KOPT-K1 (cell line): ENCODE results near the gene GULP1.

Source experiments
- H3K27ac ChIP-seq: fragments of 200-600 bp; sonication (generic); 2 replicates; pipeline ENCODE4 v1.5.1; 2016; ENCODE audit warnings: antibody characterized with exemption, mild to moderate bottlenecking, low read depth, low read length; ENCODE audit not compliant: poor library complexity, severe bottlenecking
- H3K36me3 ChIP-seq: fragments of 200-600 bp; sonication (generic); 2 replicates; pipeline ENCODE4 v1.5.1; 2017; ENCODE audit warnings: antibody characterized with exemption, mild to moderate bottlenecking, low read length, moderate library complexity; ENCODE audit not compliant: insufficient read depth
- H3K9me3 ChIP-seq: fragments of 200-600 bp; sonication (generic); 2 replicates; pipeline ENCODE4 v1.5.1; 2017; ENCODE audit warnings: antibody characterized with exemption, low read length, mild to moderate bottlenecking; ENCODE audit not compliant: insufficient read depth, poor library complexity, severe bottlenecking

The GULP1 gene, protein sequence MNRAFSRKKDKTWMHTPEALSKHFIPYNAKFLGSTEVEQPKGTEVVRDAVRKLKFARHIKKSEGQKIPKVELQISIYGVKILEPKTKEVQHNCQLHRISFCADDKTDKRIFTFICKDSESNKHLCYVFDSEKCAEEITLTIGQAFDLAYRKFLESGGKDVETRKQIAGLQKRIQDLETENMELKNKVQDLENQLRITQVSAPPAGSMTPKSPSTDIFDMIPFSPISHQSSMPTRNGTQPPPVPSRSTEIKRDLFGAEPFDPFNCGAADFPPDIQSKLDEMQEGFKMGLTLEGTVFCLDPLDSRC

DNA sequence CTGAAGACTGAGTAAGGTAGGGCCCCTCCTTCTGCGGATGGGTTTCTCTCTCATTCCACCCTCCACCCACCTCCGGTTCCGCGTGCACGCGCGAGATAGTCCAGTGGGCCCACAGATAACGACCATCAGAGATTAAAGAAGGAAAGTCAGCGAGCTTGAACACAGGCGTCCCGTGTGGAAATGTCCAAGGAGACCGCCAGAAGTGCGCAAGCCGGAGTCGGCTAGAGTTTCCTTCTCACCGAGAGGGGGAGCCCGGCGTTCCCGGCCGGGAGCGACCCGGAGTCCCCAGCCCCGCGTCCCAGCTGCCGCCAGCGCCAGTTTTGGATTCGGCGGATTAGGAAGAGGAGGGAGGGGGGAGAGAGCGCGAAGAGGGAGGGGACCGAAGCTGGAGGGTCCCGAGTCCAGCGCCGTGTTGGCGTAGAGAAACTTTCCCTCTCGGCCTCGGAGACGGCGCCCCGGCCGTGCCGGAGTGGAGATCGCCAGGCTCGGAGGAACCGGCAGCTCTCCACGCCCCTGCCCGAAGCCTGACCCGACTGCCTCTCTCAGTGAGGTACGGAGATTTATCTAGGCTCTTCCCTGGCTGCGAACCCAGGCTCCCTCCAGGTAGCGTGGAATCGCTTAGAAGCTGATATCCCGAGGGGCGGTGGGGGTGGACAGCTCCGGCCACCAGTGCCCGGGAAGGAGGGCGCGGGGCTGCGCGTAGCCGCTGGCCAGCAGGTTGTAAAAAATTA is at the start of gene GULP1:
TSS of gene GULP1 (plus strand) at position 258 of the 731 bp plus-strand sequence. CDS start 185,829 bp downstream, outside the sequence.
- Histone ChIP-seq H3K27ac (no peak within 1 kb of the TSS), H3K36me3 (no peaks in the 10 kb centered on the region), H3K9me3 (no peaks in the 10 kb centered on the region)

DNA sequence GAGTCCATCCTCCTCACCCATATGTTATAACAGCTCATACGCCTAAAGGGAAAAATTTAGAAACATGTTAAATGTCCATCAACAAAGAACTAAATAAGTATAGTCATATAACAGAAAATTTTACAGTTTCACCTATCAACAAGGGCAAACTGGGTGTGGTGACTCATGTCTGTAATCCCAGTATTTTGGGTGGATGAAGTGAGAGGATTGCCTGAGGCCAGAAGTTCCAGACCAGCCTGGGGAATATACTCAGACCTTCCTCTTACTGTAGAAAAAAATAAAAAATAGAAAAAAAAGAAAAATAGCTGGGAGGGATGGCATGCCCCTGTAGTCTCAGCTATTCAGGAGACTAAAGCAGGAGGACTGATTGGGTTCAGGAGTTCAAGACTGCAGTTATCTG is 48.3 kb upstream of the GULP1 start:
- peaks cover 10% of the 10 kb centered on the region for H3K9me3 ChIP-seq
- H3K36me3 ChIP-seq: no peaks in the 10 kb centered on the region
- no peak overlapping the region for H3K27ac ChIP-seq

GRCh38 chr2:188244383-188244782 is 47.3 kb upstream of the GULP1 start:
- Histone ChIP-seq H3K27ac (no peak overlapping the region), H3K9me3 (no peaks in the 10 kb centered on the region), H3K36me3 (no peaks in the 10 kb centered on the region)

- Histone ChIP-seq H3K9me3 (no peaks in the 10 kb centered on the region), H3K27ac (no peak overlapping the region), H3K36me3 (no peaks in the 10 kb centered on the region)
These were observed 46.4 kb upstream of the GULP1 start for GRCh38 chr2:188245230-188245629.

GRCh38 chr2:188248513-188248912 is 43.2 kb upstream of the GULP1 start:
- H3K36me3 ChIP-seq: no peaks in the 10 kb centered on the region
- H3K27ac ChIP-seq: no peak overlapping the region
- H3K9me3 ChIP-seq: no peaks in the 10 kb centered on the region

DNA sequence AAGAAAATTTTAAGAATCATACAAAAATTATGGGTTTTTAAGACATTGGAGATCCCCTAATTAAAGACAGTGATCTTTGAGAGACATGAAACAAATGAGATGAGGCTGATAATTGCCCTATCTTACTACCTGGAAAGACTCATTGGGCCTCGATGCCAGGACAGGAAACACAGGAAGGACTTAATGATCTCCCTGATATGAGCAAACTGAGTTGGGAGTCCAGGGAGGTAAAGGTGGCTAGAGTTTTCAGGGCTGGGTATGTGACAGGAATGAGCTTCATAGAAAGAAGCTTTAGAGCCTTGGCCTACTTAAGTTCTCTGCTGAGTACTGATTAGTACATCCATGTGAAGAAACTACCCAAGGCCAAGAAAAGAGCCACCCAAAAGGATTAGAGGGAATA is 40.6 kb upstream of the GULP1 start:
- no peaks in the 10 kb centered on the region for H3K36me3 ChIP-seq
- no peak overlapping the region for H3K27ac ChIP-seq
- H3K9me3 ChIP-seq: no peaks in the 10 kb centered on the region

DNA sequence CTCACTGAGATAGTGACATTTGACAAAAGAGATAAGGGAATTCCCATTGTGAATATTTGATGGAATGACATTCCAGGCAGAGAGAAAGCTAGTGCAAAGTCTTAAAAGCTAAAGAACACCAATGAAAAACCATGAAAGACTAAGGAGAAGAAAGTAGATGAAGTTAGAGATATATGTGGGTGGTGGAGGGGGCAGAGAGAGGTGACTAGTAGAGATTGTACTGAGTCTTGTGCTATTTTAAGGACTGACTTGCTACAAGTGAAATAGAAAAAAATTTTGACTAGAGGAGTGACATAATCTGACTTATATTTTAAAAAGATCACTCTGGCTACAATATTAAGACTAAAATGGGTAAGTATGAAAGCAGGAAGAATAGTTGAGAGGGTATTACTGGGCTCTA is 35.3 kb upstream of the GULP1 start:
- H3K9me3 ChIP-seq: no peaks in the 10 kb centered on the region
- H3K27ac ChIP-seq: no peak overlapping the region
- no peaks in the 10 kb centered on the region for H3K36me3 ChIP-seq

- Histone ChIP-seq H3K9me3 (no peaks in the 10 kb centered on the region), H3K27ac (no peak overlapping the region), H3K36me3 (no peaks in the 10 kb centered on the region)
These were observed 26.4 kb upstream of the GULP1 start for GRCh38 chr2:188265315-188265714.

- no peak overlapping the region for H3K27ac ChIP-seq
- no peaks in the 10 kb centered on the region for H3K36me3 ChIP-seq
These were observed 23.9 kb upstream of the GULP1 start for GRCh38 chr2:188267776-188268175.

DNA sequence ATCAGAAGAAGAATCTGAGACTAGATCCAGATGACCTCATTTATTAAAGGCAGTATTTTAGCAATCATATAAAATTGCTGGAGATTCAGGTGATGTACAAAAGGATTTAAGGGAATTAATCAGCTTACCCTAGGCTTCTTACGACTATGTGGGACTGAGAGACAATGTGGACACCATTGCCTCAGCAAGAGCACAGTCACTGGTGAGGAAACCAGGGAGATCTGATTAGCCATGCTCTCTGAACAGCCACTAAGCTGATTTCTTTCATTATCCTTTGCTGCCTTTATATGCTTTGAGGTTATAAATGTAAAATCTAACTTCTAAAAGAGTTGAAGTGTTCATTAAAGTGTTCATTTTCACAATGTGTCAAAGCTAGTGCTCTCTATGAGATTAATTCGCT is 22.7 kb upstream of the GULP1 start:
- no peaks in the 10 kb centered on the region for H3K9me3 ChIP-seq
- H3K27ac ChIP-seq: no peak overlapping the region
- no peaks in the 10 kb centered on the region for H3K36me3 ChIP-seq

More at GRCh38 chr2:188267776-188268175, 23.9 kb upstream of the GULP1 start:
- no peaks in the 10 kb centered on the region for H3K9me3 ChIP-seq

DNA sequence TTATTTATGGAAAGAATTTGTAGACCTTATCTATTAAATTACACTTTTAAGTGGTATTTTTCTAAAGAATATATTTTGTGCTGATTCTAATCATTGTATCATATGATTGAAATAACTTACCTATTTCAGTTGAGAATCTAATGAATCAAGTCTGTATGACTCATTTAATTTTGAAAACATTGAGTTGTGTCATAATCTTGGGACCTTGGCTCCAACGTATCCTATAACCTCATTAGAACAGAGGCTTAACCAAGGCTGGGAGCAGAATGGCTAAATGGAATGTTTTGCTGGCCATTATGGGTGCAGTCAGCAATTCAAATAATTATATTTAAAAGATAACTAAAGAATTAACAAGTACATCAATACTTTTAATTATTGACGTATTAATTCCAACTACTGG is 19.6 kb upstream of the GULP1 start:
- no peaks in the 10 kb centered on the region for H3K36me3 ChIP-seq
- H3K9me3 ChIP-seq: no peaks in the 10 kb centered on the region
- no peak overlapping the region for H3K27ac ChIP-seq

- Histone ChIP-seq H3K36me3 (no peaks in the 10 kb centered on the region), H3K9me3 (no peaks in the 10 kb centered on the region), H3K27ac (no peak overlapping the region)
These were observed 17.4 kb upstream of the GULP1 start for GRCh38 chr2:188274274-188274673.

DNA sequence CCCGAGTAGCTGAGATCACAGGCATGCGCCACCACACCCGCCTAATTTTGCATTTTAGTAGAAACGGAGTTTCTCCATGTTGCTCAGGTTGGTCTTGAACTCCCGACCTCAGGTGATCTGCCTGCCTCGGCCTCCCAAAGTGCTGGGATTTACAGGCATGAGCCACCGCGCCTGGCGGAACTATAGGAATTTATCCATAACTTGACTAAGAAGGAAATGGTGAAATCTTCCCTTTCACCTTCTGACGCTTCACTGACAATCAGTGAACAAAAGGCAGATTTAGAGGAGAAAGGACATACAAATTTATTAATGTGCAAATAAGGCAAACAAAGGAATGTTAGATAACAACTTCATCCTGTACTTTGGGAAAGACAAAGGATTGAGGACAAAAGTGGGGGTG is 15.4 kb upstream of the GULP1 start:
- Histone ChIP-seq H3K9me3 (no peaks in the 10 kb centered on the region), H3K27ac (no peak overlapping the region), H3K36me3 (no peaks in the 10 kb centered on the region)

DNA sequence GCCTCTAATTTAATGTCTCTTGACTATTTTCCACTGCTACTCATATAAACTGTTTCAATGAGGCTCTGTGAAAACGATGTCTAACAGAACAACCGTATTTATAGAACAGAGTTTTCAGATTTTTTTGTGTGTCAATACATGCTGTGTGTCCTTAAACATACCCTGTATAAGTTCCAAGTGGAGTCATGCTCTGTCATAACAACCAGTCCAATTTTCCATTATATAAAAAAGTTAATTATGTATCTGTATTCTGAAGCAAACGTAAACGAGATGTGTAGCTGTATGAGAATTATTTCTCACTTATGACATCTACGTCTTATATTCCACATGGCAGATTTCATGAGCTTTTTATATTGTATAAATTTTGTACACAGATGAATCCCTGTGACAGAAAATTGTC is 13.9 kb upstream of the GULP1 start:
- no peaks in the 10 kb centered on the region for H3K36me3 ChIP-seq
- H3K27ac ChIP-seq: no peak overlapping the region

GRCh38 chr2:188278388-188279092 is 13.1 kb upstream of the GULP1 start:
- Histone ChIP-seq H3K27ac (no peak overlapping the region), H3K9me3 (no peaks in the 10 kb centered on the region), H3K36me3 (no peaks in the 10 kb centered on the region)

More for the DNA sequence above, 13.9 kb upstream of the GULP1 start:
- H3K9me3 ChIP-seq: no peaks in the 10 kb centered on the region
